AG09319 (cell line): ENCODE measurements around the gene AGAP1.

Experiments
- DNase-seq: peaks from one replicate; pipeline ENCODE4 v3.0.0-alpha.2; 2010; ENCODE audit warnings: low read depth; ENCODE audit errors: extremely low read depth
- TF ChIP-seq, protein P1 (sequence below): IDR thresholded peaks from 2 replicates; pipeline ENCODE4 v1.5.1; 2011; ENCODE audit warnings: low read depth, mild to moderate bottlenecking, inconsistent platforms, low read length, moderate library complexity

The AGAP1 gene

DNA sequence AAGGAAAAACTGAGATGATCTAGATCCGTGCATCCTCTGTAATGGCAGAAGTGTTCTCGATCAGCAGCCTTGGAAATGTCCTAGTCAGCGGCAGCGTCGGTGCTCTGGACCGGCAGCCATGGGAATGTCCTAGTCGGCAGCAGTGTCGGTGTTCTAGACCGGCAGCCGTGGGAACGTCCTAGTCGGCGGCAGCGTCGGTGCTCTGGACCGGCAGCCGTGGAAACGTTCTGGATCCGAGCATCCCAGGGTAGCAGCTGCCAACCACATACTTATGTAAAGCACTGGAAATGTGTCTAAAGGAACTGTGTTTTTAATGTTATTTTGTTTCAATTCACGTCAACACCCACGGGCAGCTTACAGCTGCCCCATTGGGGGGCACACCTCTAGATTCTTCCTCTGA is 615.6 kb downstream of the AGAP1 start:
- DNase-seq = no peak
- TF ChIP-seq, protein P1, sequence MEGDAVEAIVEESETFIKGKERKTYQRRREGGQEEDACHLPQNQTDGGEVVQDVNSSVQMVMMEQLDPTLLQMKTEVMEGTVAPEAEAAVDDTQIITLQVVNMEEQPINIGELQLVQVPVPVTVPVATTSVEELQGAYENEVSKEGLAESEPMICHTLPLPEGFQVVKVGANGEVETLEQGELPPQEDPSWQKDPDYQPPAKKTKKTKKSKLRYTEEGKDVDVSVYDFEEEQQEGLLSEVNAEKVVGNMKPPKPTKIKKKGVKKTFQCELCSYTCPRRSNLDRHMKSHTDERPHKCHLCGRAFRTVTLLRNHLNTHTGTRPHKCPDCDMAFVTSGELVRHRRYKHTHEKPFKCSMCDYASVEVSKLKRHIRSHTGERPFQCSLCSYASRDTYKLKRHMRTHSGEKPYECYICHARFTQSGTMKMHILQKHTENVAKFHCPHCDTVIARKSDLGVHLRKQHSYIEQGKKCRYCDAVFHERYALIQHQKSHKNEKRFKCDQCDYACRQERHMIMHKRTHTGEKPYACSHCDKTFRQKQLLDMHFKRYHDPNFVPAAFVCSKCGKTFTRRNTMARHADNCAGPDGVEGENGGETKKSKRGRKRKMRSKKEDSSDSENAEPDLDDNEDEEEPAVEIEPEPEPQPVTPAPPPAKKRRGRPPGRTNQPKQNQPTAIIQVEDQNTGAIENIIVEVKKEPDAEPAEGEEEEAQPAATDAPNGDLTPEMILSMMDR = no peak

DNA sequence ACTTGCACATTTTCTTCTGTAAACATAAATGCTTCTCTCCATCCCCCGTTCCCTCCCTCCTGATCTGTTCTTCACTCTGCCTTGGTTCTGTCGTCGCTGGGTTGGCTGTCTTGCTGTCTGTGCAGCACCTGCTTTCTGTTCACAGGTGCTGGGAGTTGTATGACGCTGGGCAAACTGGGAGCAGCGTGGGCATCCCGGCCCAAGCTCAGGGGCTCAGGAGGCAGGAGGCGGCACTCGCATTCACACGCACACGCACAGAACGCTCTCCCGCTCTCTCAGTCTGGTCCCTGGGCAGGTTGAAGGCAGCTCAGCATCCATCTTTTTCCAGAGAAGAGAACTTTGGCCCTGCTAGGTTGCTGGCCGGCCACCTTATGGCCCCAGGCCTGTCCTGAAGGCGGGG is 618.6 kb downstream of the AGAP1 start:
- DNase-seq = no peak
- TF ChIP-seq, protein P1 = no peak

DNA sequence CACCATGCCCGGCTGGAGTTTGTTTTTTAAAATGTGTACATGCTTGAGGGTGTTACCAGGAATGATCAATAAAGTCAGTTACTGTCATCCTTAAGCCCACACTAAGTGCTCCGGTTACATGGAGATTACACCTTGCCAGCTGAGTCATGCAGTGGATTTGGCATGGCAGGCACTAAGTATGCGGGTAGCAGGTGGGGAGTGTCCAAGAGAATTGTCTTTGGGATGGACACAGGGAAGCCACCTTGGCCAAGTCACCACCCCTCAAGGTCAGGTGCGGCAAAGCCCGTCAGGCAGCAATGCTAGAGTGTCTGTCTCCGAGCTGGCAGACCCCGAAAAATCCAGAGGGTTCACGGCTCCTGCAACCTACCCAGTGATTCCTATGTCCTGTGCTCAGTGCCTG is 619.6 kb downstream of the AGAP1 start:
- no peak for DNase-seq
- TF ChIP-seq, protein P1 = no peak

DNA sequence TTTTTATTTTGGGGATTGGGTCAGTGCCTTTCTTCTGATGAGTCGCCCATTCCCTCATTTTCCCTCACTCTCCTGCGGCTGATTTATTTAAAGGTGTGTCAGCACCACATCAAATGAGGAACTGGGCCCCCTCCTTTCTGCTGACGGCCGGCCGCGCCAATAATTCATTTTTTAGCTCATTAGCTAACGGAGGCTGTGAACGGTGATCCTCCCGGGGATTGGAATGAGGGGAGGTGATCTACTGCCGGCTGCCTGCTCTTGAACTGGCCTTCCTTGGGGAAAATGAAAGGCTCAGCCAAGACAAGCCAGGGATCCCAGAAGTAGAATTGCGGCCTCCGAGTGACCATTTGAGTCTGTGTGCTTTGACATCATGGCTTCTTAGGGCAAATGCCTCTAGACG is 620.1 kb downstream of the AGAP1 start:
- DNase-seq = no peak
- TF ChIP-seq, protein P1 = no peak

DNA sequence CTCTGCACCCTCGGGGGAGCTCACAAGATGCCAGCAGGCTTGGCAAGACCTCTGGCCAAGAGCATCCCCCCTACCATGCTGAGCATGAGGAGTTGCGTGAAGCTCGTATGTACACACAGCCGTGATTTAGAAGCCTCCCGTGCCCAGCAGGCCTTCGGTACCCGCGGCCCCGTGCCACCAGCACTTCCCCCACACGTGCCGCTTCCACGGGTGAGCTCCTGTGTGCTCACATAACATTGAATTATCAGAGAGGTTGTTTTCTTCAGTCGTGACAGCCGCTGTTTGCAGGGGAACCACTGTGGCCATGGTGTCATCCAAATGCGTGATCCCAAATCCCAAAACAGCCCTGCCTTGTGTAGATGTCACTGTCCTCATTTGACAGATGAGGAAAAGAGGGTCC is 621.1 kb downstream of the AGAP1 start:
- TF ChIP-seq, protein P1 = no peak
- DNase-seq = no peak

DNA sequence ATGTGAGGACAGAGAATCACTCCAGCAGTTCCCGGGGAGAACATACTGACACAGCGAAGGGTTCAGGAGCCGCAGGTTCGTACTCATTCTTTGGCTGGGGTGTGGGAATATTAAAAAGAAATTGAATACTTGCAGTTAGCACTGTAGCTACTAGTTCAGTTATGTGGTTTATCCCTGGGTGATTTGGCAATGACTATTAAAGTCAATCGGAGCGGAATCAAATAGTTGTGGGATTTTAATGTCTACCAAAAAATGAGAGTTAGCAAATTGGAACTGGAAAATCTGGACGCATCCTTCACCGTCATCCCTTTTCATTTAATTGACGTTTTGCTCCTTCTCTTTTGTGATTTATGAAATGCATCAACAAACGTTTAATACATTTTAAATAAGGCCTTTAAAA is 623.6 kb downstream of the AGAP1 start:
- TF ChIP-seq, protein P1 = no peak
- DNase-seq = no peak

DNA sequence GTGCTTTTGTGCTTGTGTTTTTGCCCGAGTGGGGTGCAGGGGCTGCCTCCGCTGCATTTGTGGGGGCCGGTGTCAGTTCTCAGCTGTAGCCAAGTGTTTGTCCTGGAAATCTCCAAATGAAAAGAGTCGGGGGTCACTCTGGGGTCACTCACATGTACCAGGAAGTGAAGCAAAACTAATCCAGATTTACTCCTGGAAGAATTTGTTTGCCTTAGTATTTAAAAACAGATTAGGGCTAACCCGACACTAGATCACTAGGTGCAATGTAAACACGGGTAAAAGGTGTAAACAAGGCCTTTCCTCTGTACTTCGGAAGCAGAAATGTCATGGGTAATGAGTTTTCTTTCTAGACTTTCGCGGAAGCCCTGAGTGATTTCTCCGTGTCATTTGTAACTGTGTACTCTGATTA is 624.0 kb downstream of the AGAP1 start:
- no peak for DNase-seq
- TF ChIP-seq, protein P1 = no peak

DNA sequence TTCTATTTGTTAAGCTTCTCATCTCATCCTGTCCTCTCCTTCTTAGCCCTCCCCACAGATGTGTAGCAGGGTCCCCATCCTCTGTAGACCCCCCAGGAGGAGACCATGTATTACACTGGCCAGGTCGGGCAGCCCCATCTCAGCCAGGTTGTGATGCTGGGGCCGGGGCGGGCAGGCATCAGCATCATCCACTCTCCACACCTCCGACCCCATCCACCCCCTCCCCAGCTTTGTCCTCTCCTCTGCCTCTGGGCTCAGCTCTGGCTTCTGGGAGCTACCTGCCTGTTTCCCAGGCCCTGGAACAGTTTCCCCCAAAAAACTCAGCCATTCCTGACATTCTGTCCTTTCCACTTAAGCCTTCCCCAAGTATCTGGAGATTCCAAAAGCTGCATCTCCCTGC is 625.2 kb downstream of the AGAP1 start:
- TF ChIP-seq, protein P1 = no peak
- no peak for DNase-seq
